ENCODE results near the gene FYN. TPM values are rescaled to one million over a fixed set of nuclear protein-coding genes. Genes with fewer than 3 reads are reported as not detected.

FYN gene
- total RNA-seq, 1 donor from 2014 or later = 319 TPM

GRCh38 chr6:111776236-111777221, 96.7 kb downstream of the FYN start:
- DNase-seq (ENCODE audit: low spot score in 2 of 2) = no peak
- FAIRE-seq = no peak

GRCh38 chr6:111775145-111775922, 97.9 kb downstream of the FYN start:
- FAIRE-seq (no peak), DNase-seq (ENCODE audit: low spot score in 2 of 2) (no peak)

DNA sequence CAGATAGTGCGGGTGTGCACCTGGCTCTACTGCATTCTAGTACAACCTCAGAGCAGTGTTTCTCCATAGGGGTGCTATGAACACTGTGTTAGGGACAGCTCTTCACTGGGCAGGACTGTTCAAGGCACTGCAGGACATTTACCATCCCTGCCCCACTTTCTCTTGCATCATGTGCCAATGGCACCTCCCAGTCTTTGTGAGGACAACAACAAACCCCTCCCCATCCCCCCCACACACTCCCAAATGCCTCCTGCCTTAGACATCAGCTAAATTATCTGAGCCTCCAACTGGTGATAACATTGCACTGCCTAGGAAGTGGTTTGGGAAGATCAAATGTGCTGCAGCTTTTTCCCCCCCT, 98.9 kb downstream of the FYN start:
- no peak for DNase-seq (ENCODE audit: low spot score in 2 of 2)
- FAIRE-seq = no peak

- FAIRE-seq = no peak
- DNase-seq (ENCODE audit: low spot score in 2 of 2) = no peak
Measured at GRCh38 chr6:111773501-111774345, 99.5 kb downstream of the FYN start.

- DNase-seq (ENCODE audit: low spot score in 2 of 2) = no peak
- FAIRE-seq = no peak
Measured at GRCh38 chr6:111772381-111772780, 100.9 kb downstream of the FYN start.

- FAIRE-seq (no peak), DNase-seq (ENCODE audit: low spot score in 2 of 2) (no peak)
Measured at GRCh38 chr6:111771629-111772028, 101.6 kb downstream of the FYN start.

DNA sequence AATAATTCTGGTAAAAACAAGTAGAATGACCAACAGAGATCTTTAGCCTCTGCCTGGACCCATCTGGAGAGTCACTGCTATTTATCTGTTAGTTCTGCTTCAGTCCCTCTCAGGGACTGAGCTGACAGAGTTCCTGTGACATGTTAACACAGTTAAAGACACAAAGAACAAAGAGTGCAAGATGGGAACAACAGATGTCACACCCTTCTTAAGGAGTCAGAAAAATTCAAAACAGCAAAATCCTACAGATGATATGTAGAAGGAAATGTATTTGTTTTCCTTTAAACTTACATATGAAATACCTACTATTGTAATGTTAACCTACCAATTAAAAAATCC, 102.2 kb downstream of the FYN start:
- no peak for FAIRE-seq
- no peak for DNase-seq (ENCODE audit: low spot score in 2 of 2)

- FAIRE-seq = no peak
- no peak for DNase-seq (ENCODE audit: low spot score in 2 of 2)
Measured at GRCh38 chr6:111770263-111771093, 102.8 kb downstream of the FYN start.

- DNase-seq (ENCODE audit: low spot score in 2 of 2) (no peak), FAIRE-seq (no peak)
Measured at GRCh38 chr6:111769365-111770152, 103.7 kb downstream of the FYN start.

DNA sequence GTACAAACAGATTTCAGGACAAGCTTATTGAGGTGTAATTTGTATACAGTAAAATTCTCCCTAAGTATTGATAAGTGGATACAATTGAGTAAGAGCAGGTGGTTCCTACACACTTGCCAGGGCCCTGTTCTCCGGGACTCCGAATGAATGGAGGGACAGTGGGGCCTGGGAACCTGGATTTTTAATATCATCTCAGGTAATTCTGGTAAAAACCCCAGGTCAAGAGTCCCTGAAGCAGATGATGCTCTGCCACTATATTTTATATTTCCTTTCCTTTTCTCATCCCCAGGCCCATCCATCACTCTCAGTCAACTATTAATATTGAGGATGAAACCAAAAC, 104.9 kb downstream of the FYN start:
- FAIRE-seq (no peak), DNase-seq (ENCODE audit: low spot score in 2 of 2) (no peak)

GRCh38 chr6:111767752-111768430, 105.4 kb downstream of the FYN start:
- FAIRE-seq (no peak), DNase-seq (ENCODE audit: low spot score in 2 of 2) (no peak)

- FAIRE-seq (no peak), DNase-seq (ENCODE audit: low spot score in 2 of 2) (no peak)
Measured at GRCh38 chr6:111766201-111766857, 106.9 kb downstream of the FYN start.

DNA sequence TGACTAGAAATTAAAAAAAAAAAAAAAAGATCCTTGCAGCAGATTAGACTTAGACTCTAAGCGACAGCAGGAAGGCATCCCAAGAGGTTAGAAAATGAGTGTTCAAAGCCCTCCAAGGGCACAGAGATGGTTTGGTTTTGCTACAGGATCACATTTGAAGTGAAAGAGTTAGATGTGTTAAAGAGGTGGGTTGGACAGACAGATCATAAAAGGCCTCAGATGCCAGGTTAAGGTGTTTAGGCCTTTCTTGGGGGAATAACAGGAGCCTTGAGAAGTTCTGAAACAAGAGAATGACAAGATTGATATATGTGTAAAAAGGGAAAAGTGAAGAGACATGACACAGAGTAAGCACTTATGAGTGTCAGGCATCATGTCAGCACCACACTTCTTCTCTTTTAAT, 107.5 kb downstream of the FYN start:
- no peak for FAIRE-seq
- no peak for DNase-seq (ENCODE audit: low spot score in 2 of 2)

DNA sequence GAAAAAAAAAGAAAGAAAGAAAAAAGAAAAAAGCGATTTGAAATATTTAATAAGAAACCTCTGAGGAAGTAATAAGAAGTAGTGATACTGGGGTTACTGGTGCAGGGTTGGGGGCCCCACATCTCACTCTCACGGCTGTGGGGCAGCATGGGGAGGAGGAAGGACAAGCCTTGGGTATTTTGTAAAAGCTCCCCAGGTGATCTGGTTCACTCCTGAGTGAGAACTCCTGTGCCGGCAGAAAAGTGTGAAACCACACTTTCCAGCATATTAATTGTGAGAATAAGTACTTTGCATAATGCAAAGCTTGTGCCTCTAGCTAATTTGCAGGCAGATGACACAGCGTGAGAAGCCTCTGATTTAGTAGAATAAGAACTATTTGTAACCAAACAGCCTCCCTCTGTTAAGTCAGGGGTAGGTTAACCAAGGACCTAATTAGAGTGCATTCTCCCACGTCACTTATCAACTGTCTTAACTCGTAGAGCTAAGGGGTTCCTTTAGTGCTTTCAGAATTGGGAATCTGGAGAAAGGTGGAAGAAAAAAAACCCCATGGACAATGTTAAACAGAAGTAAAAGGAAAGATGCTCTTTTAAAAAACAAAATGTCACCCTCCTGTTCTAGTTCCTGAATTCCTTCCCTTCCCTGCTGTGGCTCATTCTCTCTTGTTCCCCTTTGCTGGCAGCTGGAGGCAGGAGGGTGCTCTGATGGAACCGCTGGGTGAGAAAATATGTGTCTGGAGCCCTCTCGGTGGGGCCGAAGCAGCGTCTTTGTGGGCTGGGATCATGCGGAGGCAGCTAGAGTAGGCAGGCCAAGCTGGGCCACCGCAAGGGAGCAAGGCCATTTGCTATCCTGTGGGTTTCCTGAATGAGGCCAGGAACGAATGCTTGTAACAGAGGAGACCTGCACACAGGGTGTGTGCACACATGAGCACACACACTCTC, 108.7 kb downstream of the FYN start:
- no peak for FAIRE-seq
- DNase-seq (ENCODE audit: low spot score in 2 of 2) = no peak

DNA sequence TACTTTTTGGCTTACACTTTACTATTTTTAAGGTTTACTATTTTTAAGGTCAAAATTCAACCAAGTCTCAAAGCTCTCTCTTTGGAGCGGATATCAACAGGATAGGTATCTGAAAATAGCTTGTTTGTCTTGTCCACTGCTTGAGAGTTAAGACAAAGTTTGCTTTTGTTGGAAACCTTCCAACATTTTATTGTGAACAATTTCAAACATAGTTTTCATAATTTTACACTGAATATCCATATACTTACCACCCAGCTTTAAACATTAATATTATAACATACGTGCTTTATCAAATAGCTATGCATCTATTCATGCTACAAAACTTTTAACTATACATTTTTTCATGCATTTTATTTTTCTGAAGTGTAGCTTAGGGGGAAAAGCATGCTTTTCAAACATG, 109.9 kb downstream of the FYN start:
- no peak for DNase-seq (ENCODE audit: low spot score in 2 of 2)
- no peak for FAIRE-seq

- FAIRE-seq (no peak), DNase-seq (ENCODE audit: low spot score in 2 of 2) (no peak)
Measured at GRCh38 chr6:111761783-111762312, 111.4 kb downstream of the FYN start.

DNA sequence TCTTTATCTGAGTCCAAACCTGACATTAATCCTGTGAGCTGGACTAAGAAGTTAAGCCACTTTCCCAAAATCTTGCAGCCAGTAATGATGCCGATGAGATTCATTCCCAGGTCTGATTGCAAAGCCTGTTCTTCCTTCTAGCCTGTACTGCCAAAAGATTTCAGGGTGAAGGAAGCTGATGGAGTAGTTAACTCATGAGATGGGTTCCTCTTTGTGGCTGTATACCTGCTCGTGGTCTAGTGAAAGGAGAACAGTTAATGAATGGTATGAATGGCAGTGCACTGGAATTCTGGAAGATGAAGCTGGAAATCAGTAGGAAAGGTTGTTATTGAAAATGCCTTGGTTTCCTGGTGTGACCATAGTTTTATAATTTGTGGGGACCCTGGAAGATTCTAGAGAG, 112.0 kb downstream of the FYN start:
- FAIRE-seq (no peak), DNase-seq (ENCODE audit: low spot score in 2 of 2) (no peak)
